ENCODE measurements around the gene CTSA.
"Not testable (repeated sequence)": the region's sequence is repeated elsewhere in the genome, so short reads cannot be mapped to it uniquely, and the experiment has no call there.

CTSA gene

DNA sequence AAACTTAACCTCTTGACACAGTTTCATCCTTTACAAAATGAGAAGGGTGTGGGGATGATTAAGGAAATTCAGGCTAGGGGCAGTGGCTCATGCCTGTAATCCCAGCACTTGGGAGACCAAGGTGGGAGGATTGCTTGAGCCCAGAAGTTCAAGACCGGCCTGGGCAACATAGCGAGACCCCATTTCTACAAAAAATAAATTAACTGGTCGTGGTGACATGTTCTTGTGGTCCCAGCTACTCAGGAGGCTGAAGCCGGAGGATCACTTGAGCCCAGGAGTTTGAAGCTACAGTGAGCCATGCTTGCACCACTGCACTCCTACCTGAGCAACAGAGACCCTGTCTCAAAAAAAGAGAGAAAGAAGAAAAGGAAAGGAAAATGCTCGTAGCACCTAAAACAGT lies 24.7 kb upstream of the CTSA start:
- DNase-seq (ENCODE audit: low read depth) = no peak
- no peak overlapping the region for H3K4me3 ChIP-seq (replicated peaks; ENCODE audit: low read depth, low read length)
- TF ChIP-seq CTCF (IDR thresholded peaks at IDR 0.05; ENCODE audit: low read length, missing control alignments) = no peak

DNA sequence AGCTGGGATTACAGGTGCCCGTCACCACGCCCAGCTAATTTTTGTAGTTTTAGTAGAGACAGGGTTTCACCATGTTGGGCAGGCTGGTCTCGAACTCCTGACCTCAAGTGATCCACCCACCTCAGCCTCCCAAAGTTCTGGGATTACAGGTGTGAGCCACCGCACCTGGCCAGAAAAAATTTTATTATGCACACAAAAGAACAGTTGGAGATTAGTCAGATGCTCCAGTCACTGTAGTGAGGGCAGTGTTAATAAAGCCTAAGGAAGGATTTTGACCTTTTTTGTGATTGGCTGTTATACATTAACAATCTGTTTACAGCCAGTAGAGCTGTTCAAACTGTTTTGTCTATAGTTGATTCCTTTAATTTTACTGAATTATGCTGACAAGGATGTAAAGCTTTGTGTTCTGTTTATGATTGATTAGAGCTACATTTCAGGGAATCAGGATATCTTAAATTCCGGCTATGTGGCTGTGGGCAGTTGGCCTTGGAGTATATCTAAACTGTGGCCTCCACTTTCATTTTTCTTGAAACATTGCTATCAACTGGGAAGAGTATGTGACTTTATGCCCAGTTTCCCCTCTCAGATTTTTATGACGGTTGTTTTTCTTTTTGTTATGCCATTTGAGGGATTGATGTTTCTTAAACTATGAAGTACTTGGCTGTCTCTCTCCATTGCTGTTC lies 23.9 kb upstream of the CTSA start:
- no peak for TF ChIP-seq CTCF (IDR thresholded peaks at IDR 0.05; ENCODE audit: low read length, missing control alignments)
- DNase-seq (ENCODE audit: low read depth) = no peak
- no peak overlapping the region for H3K4me3 ChIP-seq (replicated peaks; ENCODE audit: low read depth, low read length)

GRCh38 chr20:45867819-45868176 lies 23.3 kb upstream of the CTSA start:
- DNase-seq (ENCODE audit: low read depth) = peak; percentile 40
- no peak overlapping the region for H3K4me3 ChIP-seq (replicated peaks; ENCODE audit: low read depth, low read length)
- no peak for TF ChIP-seq CTCF (IDR thresholded peaks at IDR 0.05; ENCODE audit: low read length, missing control alignments)

- no peak overlapping the region for H3K4me3 ChIP-seq (replicated peaks; ENCODE audit: low read depth, low read length)
- DNase-seq (ENCODE audit: low read depth) = no peak
- no peak for TF ChIP-seq CTCF (IDR thresholded peaks at IDR 0.05; ENCODE audit: low read length, missing control alignments)
Measured at GRCh38 chr20:45872626-45873025, 18.5 kb upstream of the CTSA start.

GRCh38 chr20:45873409-45874103 lies 17.6 kb upstream of the CTSA start:
- DNase-seq (ENCODE audit: low read depth) = no peak
- TF ChIP-seq CTCF (IDR thresholded peaks at IDR 0.05; ENCODE audit: low read length, missing control alignments) = no peak

GRCh38 chr20:45874104-45874481 lies 17.0 kb upstream of the CTSA start:
- not testable (repeated sequence) for H3K4me3 ChIP-seq (replicated peaks; ENCODE audit: low read depth, low read length); DNase-seq (ENCODE audit: low read depth)

More at GRCh38 chr20:45873409-45874103, 17.6 kb upstream of the CTSA start:
- H3K4me3 ChIP-seq (replicated peaks; ENCODE audit: low read depth, low read length) = no peak overlapping the region

- DNase-seq (ENCODE audit: low read depth) = no peak
- no peak for TF ChIP-seq CTCF (IDR thresholded peaks at IDR 0.05; ENCODE audit: low read length, missing control alignments)
- no peak overlapping the region for H3K4me3 ChIP-seq (replicated peaks; ENCODE audit: low read depth, low read length)
Measured at GRCh38 chr20:45874576-45874975, 16.6 kb upstream of the CTSA start.
